ENCODE results near the gene SYCE1. TPM values are rescaled to one million over a fixed set of nuclear protein-coding genes. Genes with fewer than 3 reads are reported as not detected.
"Not testable (repeated sequence)": the region's sequence is repeated elsewhere in the genome, so short reads cannot be mapped to it uniquely, and the experiment has no call there.

The SYCE1 gene
- total RNA-seq, 2 donors from 2014 or later: not detected

GRCh38 chr10:133557381-133557780, 8.0 kb downstream of the SYCE1 start:
- no peak overlapping the region for H3K4me3 ChIP-seq
- H3K27me3 ChIP-seq: no peaks in the 10 kb centered on the region
- no peak overlapping the region for H3K9ac ChIP-seq (ENCODE audit: low read depth in 2 of 2, low read length in 2 of 2)
- no peaks in the 10 kb centered on the region for H3K36me3 ChIP-seq
- H3K9me3 ChIP-seq: no peaks in the 10 kb centered on the region
- no peaks in the 10 kb centered on the region for H3K4me1 ChIP-seq
- intact Hi-C loops (cut with DNase I): no loop called here
- no peak for TF ChIP-seq CTCF (IDR thresholded peaks at IDR 0.05)
- DNase-seq: no peak
- no peak overlapping the region for H3K27ac ChIP-seq

- Histone ChIP-seq H3K9me3 (no peaks in the 10 kb centered on the region), H3K9ac (ENCODE audit: low read depth in 2 of 2, low read length in 2 of 2) (no peak overlapping the region), H3K27ac (no peak overlapping the region), H3K27me3 (no peaks in the 10 kb centered on the region), H3K36me3 (no peaks in the 10 kb centered on the region), H3K4me1 (no peaks in the 10 kb centered on the region), H3K4me3 (no peak overlapping the region)
- intact Hi-C loops (cut with DNase I): no loop called here
- no peak for DNase-seq
- no peak for TF ChIP-seq CTCF (IDR thresholded peaks at IDR 0.05)
Measured at GRCh38 chr10:133555521-133555920, 9.9 kb downstream of the SYCE1 start.

GRCh38 chr10:133554600-133554999, 10.8 kb downstream of the SYCE1 start:
- no peak for DNase-seq
- intact Hi-C loops (cut with DNase I): no loop called here
- Histone ChIP-seq H3K9ac (ENCODE audit: low read depth in 2 of 2, low read length in 2 of 2) (no peak overlapping the region), H3K27ac (no peak overlapping the region), H3K27me3 (no peaks in the 10 kb centered on the region), H3K4me3 (no peak overlapping the region), H3K36me3 (no peaks in the 10 kb centered on the region), H3K9me3 (no peaks in the 10 kb centered on the region), H3K4me1 (no peaks in the 10 kb centered on the region)
- TF ChIP-seq CTCF (IDR thresholded peaks at IDR 0.05): no peak

GRCh38 chr10:133544506-133544905, 20.9 kb downstream of the SYCE1 start:
- Histone ChIP-seq H3K27me3 (no peaks in the 10 kb centered on the region), H3K9ac (ENCODE audit: low read depth in 2 of 2, low read length in 2 of 2) (no peak overlapping the region), H3K27ac (no peak overlapping the region), H3K36me3 (no peaks in the 10 kb centered on the region), H3K4me1 (no peaks in the 10 kb centered on the region), H3K4me3 (no peak overlapping the region), H3K9me3 (no peaks in the 10 kb centered on the region)
- no peak for TF ChIP-seq CTCF (IDR thresholded peaks at IDR 0.05)
- intact Hi-C loops (cut with DNase I): no loop called here
- DNase-seq: no peak

- H3K4me1 ChIP-seq; H3K27me3 ChIP-seq; H3K9me3 ChIP-seq; H3K27ac ChIP-seq; H3K9ac ChIP-seq (ENCODE audit: low read depth in 2 of 2, low read length in 2 of 2); intact Hi-C loops (cut with DNase I); H3K4me3 ChIP-seq; DNase-seq; H3K36me3 ChIP-seq: not testable (repeated sequence)
Measured at GRCh38 chr10:133541441-133541975, 23.9 kb downstream of the SYCE1 start.

GRCh38 chr10:133537546-133538545, 27.5 kb downstream of the SYCE1 start:
- Histone ChIP-seq H3K27ac (no peak overlapping the region), H3K4me1 (no peaks in the 10 kb centered on the region), H3K9ac (ENCODE audit: low read depth in 2 of 2, low read length in 2 of 2) (no peak overlapping the region), H3K4me3 (no peak overlapping the region), H3K9me3 (no peaks in the 10 kb centered on the region), H3K27me3 (no peaks in the 10 kb centered on the region), H3K36me3 (no peaks in the 10 kb centered on the region)
- TF ChIP-seq CTCF (IDR thresholded peaks at IDR 0.05): no peak
- DNase-seq: no peak
- intact Hi-C loops (cut with DNase I): no loop called here
